GM23338 (cell line): ENCODE measurements around the gene SIRPG.

Source experiments
- CREB1 ChIP-seq: fragments of 250-450 bp; sonication (Bioruptor Pico); IDR thresholded peaks from 2 replicates; pipeline ENCODE4 v1.5.0; 2020; ENCODE audit warnings: low read depth, mild to moderate bottlenecking, moderate library complexity
- CTCF ChIP-seq, 2 experiments: fragments of 200-600 bp in 1 of 2; sonication (generic) in 1 of 2; conservative IDR thresholded peaks; 2 replicates each; pipeline versions ENCODE4 v1.5.1 to v1.6.1; 2016 to 2017; ENCODE audit warnings: antibody characterized with exemption in 2 of 2, low read depth in 2 of 2, mild to moderate bottlenecking in 2 of 2, moderate library complexity in 1 of 2
- ETS1 ChIP-seq: IDR thresholded peaks from 2 replicates; pipeline ENCODE4 v1.6.1; 2016; ENCODE audit warnings: antibody characterized with exemption
- EZH2 ChIP-seq: fragments of 200-600 bp; sonication (generic); IDR thresholded peaks from one replicate; pipeline ENCODE4 v1.8.0; 2017; ENCODE audit warnings: antibody characterized with exemption, mild to moderate bottlenecking, low read depth; ENCODE audit not compliant: unreplicated experiment
- EZH2phosphoT487 ChIP-seq: fragments of 200-600 bp; sonication (generic); IDR thresholded peaks from one replicate; pipeline ENCODE4 v1.8.1; 2018; ENCODE audit warnings: antibody characterized with exemption; ENCODE audit not compliant: unreplicated experiment
- REST ChIP-seq: IDR thresholded peaks from one replicate; pipeline ENCODE4 v1.6.1; 2018; ENCODE audit warnings: antibody characterized with exemption; ENCODE audit not compliant: unreplicated experiment
- STAT1 ChIP-seq: IDR thresholded peaks from one replicate; pipeline ENCODE4 v1.6.1; 2016; ENCODE audit warnings: antibody characterized with exemption; ENCODE audit not compliant: unreplicated experiment
- ZNF114 ChIP-seq: fragments of 250-450 bp; sonication (Bioruptor Pico); IDR thresholded peaks from 2 replicates; pipeline ENCODE4 v1.5.0; 2020; ENCODE audit warnings: mild to moderate bottlenecking, moderate library complexity

GRCh38 chr20:1579488-1579887 is 78.1 kb downstream of the SIRPG start:
- no peak for TF ChIP-seq CTCF (conservative IDR thresholded peaks at IDR 0.05; ENCODE audit: low read depth in 2 of 2)
- no peak for TF ChIP-seq ETS1
- TF ChIP-seq REST: no peak
- TF ChIP-seq EZH2: no peak
- TF ChIP-seq STAT1: no peak
- no peak for TF ChIP-seq EZH2phosphoT487
- TF ChIP-seq CREB1 (CRISPR knock-in tag): no peak
- TF ChIP-seq ZNF114 (CRISPR knock-in tag): no peak
